ENCODE results near the gene CGREF1. TPM values are rescaled to one million over a fixed set of nuclear protein-coding genes. Genes with fewer than 3 reads are reported as not detected.

The CGREF1 gene
- total and polyA plus RNA-seq, 2 experiments from 2014 or later: 0.48 to 0.55 TPM

DNA sequence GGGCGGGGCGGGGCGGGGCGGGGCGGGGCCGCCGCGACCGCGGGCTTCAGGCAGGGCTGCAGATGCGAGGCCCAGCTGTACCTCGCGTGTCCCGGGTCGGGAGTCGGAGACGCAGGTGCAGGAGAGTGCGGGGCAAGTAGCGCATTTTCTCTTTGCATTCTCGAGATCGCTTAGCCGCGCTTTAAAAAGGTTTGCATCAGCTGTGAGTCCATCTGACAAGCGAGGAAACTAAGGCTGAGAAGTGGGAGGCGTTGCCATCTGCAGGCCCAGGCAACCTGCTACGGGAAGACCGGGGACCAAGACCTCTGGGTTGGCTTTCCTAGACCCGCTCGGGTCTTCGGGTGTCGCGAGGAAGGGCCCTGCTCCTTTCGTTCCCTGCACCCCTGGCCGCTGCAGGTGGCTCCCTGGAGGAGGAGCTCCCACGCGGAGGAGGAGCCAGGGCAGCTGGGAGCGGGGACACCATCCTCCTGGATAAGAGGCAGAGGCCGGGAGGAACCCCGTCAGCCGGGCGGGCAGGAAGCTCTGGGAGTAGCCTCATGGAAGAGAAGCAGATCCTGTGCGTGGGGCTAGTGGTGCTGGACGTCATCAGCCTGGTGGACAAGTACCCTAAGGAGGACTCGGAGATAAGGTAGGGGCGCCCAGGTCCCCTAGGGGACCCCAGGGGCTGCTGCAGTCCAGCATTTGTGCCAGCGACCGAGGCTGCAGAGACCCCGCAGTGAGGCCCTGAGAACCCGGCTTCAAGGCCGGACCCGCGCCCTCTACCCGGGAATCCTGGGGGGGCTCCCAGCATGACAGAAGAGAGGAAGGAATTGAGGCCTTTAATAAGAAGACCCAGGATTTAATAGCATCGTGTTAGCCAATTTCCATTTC lies 32.0 kb downstream of the CGREF1 start, which contains the start of gene KHK:
Gene KHK (plus strand): TSS at position 49 of the 870 bp plus-strand sequence. CDS start 488 bp downstream, at position 537.
- H3K27me3 ChIP-seq: no peaks in the 10 kb centered on the region
- no peaks in the 10 kb centered on the region for H3K9me3 ChIP-seq (ENCODE audit: low read depth)
- H3K4me1 ChIP-seq (ENCODE audit: low read depth): peaks cover 11% of the 10 kb centered on the region
- peak within 1 kb of the TSS; percentile 61 for H3K27ac ChIP-seq
- TF ChIP-seq, protein P1, sequence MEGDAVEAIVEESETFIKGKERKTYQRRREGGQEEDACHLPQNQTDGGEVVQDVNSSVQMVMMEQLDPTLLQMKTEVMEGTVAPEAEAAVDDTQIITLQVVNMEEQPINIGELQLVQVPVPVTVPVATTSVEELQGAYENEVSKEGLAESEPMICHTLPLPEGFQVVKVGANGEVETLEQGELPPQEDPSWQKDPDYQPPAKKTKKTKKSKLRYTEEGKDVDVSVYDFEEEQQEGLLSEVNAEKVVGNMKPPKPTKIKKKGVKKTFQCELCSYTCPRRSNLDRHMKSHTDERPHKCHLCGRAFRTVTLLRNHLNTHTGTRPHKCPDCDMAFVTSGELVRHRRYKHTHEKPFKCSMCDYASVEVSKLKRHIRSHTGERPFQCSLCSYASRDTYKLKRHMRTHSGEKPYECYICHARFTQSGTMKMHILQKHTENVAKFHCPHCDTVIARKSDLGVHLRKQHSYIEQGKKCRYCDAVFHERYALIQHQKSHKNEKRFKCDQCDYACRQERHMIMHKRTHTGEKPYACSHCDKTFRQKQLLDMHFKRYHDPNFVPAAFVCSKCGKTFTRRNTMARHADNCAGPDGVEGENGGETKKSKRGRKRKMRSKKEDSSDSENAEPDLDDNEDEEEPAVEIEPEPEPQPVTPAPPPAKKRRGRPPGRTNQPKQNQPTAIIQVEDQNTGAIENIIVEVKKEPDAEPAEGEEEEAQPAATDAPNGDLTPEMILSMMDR (IDR thresholded peaks at IDR 0.05; ENCODE audit: low read depth, low read length): no peak
- H3K4me3 ChIP-seq: peak within 1 kb of the TSS; percentile 46
- peak; percentile 41 to 53 for DNase-seq (ENCODE audit: low read depth in 1 of 2, low spot score in 1 of 2)
- H3K36me3 ChIP-seq: no peaks in the 10 kb centered on the region

DNA sequence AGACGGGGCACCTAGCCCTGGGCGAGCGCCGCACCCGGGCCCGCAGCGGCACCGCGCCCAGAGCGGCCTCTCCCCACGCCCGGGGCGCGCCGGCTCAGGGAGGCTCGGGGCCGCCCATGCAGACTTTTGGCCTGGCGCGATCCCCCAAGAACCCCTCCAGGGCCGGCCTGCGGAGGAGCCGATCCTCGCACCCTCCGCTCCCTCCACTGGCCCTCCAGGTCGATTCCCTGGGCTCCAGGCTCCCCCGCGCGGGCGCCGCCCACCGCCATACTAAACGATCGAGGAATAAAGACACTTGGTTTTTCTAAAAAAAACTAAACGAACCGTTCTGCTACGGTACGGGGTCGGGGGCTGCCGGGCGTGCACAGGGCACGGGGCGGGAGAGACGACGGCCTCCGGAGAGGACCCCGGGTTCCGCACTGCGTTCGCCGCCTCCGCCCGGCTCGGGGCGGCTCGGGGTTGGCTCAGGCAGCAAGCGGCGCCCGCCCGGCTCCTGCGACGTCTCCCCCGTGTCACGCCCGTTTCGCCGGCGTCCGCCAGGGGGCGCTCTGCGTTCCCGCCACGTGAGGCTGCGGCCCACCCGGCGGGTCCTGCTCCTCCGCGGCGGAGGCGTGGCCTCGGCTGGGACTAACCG lies 32.7 kb downstream of the CGREF1 start:
- peak overlapping the region; percentile 46 for H3K4me3 ChIP-seq
- H3K9me3 ChIP-seq (ENCODE audit: low read depth): no peaks in the 10 kb centered on the region
- no peaks in the 10 kb centered on the region for H3K36me3 ChIP-seq
- H3K27me3 ChIP-seq: no peaks in the 10 kb centered on the region
- TF ChIP-seq, protein P1 (IDR thresholded peaks at IDR 0.05; ENCODE audit: low read depth, low read length): peak; percentile 60
- H3K27ac ChIP-seq: peak overlapping the region; percentile 61
- H3K4me1 ChIP-seq (ENCODE audit: low read depth): peaks cover 16% of the 10 kb centered on the region
- peak; percentile 95 to 96 for DNase-seq (ENCODE audit: low read depth in 1 of 2, low spot score in 1 of 2)

DNA sequence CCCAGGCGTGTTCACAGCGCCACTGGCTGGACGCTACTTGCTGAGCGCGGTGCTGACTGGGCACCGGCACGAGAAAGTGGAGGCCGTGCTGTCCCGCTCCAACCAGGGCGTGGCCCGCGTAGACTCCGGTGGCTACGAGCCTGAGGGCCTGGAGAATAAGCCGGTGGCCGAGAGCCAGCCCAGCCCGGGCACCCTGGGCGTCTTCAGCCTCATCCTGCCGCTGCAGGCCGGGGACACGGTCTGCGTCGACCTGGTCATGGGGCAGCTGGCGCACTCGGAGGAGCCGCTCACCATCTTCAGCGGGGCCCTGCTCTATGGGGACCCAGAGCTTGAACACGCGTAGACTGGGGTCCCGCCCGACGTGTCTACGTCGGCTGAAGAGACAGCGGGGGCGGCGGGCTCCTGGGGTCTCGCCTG lies 33.2 kb downstream of the CGREF1 start:
- Histone ChIP-seq H3K9me3 (ENCODE audit: low read depth) (no peaks in the 10 kb centered on the region), H3K4me3 (peak overlapping the region; percentile 46), H3K27ac (peak overlapping the region; percentile 61), H3K4me1 (ENCODE audit: low read depth) (peaks cover 19% of the 10 kb centered on the region), H3K36me3 (no peaks in the 10 kb centered on the region), H3K27me3 (no peaks in the 10 kb centered on the region)
- TF ChIP-seq, protein P1 (IDR thresholded peaks at IDR 0.05; ENCODE audit: low read depth, low read length): peak; percentile 40
- DNase-seq (ENCODE audit: low read depth in 1 of 2, low spot score in 1 of 2): peak; percentile 72

DNA sequence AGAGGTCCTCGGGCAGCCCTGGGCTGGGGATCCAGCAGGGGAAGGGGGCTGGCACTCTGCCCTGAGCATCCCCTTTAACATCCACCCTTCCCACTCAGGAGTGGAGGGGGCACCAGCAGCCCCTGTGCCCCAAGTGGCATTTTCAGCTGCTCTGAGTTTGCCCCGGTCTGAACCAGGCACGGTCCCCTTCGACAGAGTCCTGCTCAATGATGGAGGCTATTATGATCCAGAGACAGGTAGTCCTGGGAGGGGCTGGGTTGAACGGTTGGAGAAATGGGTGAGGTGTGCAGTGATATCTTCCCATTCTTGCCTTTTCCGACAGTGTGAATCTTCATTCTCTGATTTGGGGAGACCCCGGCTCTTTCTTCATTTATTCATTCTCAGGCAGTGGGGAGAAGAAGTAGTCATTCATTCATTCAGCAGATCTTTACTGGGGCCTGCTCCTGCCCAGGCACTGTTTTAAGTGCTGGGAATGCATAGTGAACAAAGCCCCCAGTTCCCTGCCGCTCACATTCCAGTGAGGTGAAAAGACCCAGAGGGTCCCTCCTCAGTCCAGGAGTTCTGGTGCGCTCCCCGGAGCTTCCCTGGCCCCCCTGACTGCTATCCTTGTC lies 33.8 kb downstream of the CGREF1 start:
- Histone ChIP-seq H3K36me3 (no peaks in the 10 kb centered on the region), H3K27me3 (no peaks in the 10 kb centered on the region), H3K27ac (no peak overlapping the region), H3K4me1 (ENCODE audit: low read depth) (peaks cover 21% of the 10 kb centered on the region), H3K9me3 (ENCODE audit: low read depth) (no peaks in the 10 kb centered on the region), H3K4me3 (peak overlapping the region; percentile 46)
- TF ChIP-seq, protein P1 (IDR thresholded peaks at IDR 0.05; ENCODE audit: low read depth, low read length): no peak
- DNase-seq (ENCODE audit: low read depth in 1 of 2, low spot score in 1 of 2): no peak

DNA sequence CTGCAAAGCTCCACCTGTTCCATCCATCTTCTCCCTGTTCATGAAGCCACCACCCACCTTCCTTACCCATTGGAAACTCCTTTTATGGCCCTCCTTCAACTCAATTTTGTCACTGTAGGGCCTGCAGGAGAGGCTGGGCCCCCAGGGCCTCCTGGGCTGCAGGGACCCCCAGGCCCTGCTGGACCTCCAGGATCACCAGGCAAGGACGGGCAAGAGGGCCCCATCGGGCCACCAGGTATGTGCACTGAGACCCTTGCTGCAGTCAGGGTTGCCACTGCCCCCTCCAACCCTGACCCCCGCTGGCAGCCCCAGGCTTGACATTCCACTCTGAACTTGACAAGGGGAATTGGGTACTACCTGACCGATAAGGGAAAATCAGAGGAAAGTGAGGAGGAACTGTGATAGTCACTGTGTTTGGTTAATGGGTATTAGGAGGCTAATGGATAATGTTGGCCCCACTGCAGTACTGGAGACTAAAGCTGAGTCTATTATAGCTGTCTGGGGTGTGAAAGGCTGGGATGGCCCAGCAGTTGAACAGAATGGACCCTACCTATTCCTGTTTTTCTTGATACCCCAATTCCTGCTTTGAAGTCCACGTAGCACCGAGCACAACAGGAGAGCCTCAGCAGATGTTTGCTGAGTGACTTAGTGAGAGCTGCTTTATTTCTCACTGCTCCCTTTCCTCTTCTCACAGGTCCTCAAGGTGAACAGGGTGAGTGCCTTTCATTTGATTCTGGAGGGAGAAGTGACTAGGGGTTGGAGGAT lies 34.4 kb downstream of the CGREF1 start:
- H3K36me3 ChIP-seq: no peaks in the 10 kb centered on the region
- DNase-seq (ENCODE audit: low read depth in 1 of 2, low spot score in 1 of 2): no peak
- no peak overlapping the region for H3K27ac ChIP-seq
- TF ChIP-seq, protein P1 (IDR thresholded peaks at IDR 0.05; ENCODE audit: low read depth, low read length): no peak
- no peak overlapping the region for H3K4me3 ChIP-seq
- peaks cover 21% of the 10 kb centered on the region for H3K4me1 ChIP-seq (ENCODE audit: low read depth)
- H3K9me3 ChIP-seq (ENCODE audit: low read depth): no peaks in the 10 kb centered on the region
- H3K27me3 ChIP-seq: no peaks in the 10 kb centered on the region
